SU-DHL-6 (cell line): ENCODE results near the gene GPC2.

Source experiments
- CTCF ChIP-seq: fragments of 200-600 bp; sonication (generic); IDR thresholded peaks from one replicate; pipeline ENCODE4 v1.5.1; 2017; ENCODE audit warnings: antibody characterized with exemption, mild to moderate bottlenecking, low read length, moderate library complexity; ENCODE audit not compliant: insufficient read depth, poor library complexity, severe bottlenecking
- EZH2phosphoT487 ChIP-seq: fragments of 200-600 bp; sonication (generic), shearing (Covaris generic); conservative IDR thresholded peaks from 2 replicates; pipeline ENCODE4 v1.6.1; 2018; ENCODE audit warnings: mild to moderate bottlenecking, antibody characterized with exemption, low read length, moderate library complexity, mixed read lengths

- TF ChIP-seq CTCF, result no peak
- TF ChIP-seq EZH2phosphoT487, result no peak
Measured at GRCh38 chr7:100166970-100167911, 9.9 kb downstream of the GPC2 start.
